ENCODE measurements around the gene TMEM134. TPM values are rescaled to one million over a fixed set of nuclear protein-coding genes. Genes with fewer than 3 reads are reported as not detected.

TMEM134 gene
- total RNA-seq, 1 donor, result 18.6 TPM

GRCh38 chr11:67493548-67494370, 24.7 kb upstream of the TMEM134 start:
- no peak for TF ChIP-seq CTCF (IDR thresholded peaks at IDR 0.05; ENCODE audit: insufficient read depth, low read depth, low read length)
- no peak for DNase-seq (ENCODE audit: low read depth)
- no peak overlapping the region for H3K4me3 ChIP-seq (ENCODE audit: low read depth, low read length)

- TF ChIP-seq CTCF (IDR thresholded peaks at IDR 0.05; ENCODE audit: insufficient read depth, low read depth, low read length), result no peak
- no peak overlapping the region for H3K4me3 ChIP-seq (ENCODE audit: low read depth, low read length)
- DNase-seq (ENCODE audit: low read depth), result no peak
Measured at GRCh38 chr11:67492801-67493547, 23.9 kb upstream of the TMEM134 start.

GRCh38 chr11:67492069-67492727, 23.1 kb upstream of the TMEM134 start:
- no peak for DNase-seq (ENCODE audit: low read depth)
- no peak overlapping the region for H3K4me3 ChIP-seq (ENCODE audit: low read depth, low read length)
- no peak for TF ChIP-seq CTCF (IDR thresholded peaks at IDR 0.05; ENCODE audit: insufficient read depth, low read depth, low read length)

- H3K4me3 ChIP-seq (ENCODE audit: low read depth, low read length), result no peak overlapping the region
- no peak for TF ChIP-seq CTCF (IDR thresholded peaks at IDR 0.05; ENCODE audit: insufficient read depth, low read depth, low read length)
- DNase-seq (ENCODE audit: low read depth), result no peak
Measured at GRCh38 chr11:67491276-67492068, 22.4 kb upstream of the TMEM134 start.

- DNase-seq (ENCODE audit: low read depth), result no peak
- H3K4me3 ChIP-seq (ENCODE audit: low read depth, low read length), result no peak overlapping the region
Measured at GRCh38 chr11:67490727-67491065, 21.6 kb upstream of the TMEM134 start.

More at GRCh38 chr11:67490727-67491065, 21.6 kb upstream of the TMEM134 start:
- no peak for TF ChIP-seq CTCF (IDR thresholded peaks at IDR 0.05; ENCODE audit: insufficient read depth, low read depth, low read length)

All from fibroblast of villous mesenchyme (primary cell).